GM21723 (cell line): ENCODE measurements around the gene FGG.
"Not testable (repeated sequence)": the region's sequence is repeated elsewhere in the genome, so short reads cannot be mapped to it uniquely, and the experiment has no call there.

ENCODE experiments used
- ATAC-seq: cut with Tn5 transposase; IDR thresholded peaks from one replicate; pipeline ENCODE4 v1.9.1; 2021; ENCODE audit warnings: mild to moderate bottlenecking, moderate library complexity; ENCODE audit not compliant: unreplicated experiment

The FGG gene

DNA sequence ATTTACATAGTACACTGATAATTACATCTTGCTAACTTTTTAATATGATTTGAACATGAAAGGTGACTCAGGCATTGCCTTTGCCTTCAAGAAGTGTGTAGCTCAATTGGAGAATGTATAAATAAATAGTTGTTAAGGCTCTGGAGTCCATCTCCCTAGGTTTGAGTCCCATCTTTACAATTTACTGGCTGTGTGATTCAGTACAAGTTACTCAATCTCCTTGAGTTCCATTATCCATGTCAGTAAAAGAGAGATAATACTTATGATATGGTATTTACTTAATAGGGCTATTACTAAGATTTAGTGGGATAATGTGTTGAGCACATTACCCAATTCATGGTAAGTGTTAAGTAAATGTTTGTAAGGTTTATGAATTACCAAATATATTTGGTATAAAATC lies 1.9 kb upstream of the FGG start:
- no peak for ATAC-seq

DNA sequence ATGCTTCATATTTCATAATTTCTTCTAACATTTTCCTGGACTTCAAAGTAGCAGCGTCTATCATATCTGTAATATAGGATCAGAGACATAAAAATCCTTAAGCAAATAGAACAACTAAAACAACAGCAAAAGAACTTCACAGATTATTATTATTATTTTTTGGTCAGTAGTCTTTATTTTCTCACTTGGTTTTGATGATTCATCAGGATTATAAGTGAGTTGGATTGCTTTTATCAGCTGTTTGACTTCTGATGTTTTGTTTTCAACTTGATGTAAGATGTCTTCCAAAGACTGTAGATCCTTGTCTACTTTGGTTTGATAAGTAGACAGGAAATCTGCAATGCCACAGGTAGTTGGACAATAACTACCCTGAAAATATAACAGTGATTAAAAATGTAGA lies 623 bp downstream of the FGG start:
- ATAC-seq = no peak

DNA sequence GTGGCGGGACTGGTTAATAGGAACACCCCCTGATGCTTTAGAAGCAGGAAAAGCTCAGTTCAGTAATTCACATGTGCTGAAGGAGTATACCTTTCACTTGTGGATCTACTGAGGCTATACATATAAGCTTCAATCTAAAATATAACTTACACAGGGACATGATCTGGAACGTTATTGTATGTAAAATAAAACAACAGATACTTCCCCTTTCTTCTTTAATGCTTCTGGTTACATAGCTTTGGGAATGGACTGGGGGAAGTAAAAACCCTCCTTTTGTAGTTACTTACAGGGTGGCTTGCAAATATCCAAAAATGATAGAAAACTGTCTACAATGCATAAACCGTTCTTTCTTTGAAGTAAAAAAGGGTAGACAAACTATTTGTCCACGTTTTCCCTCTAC lies 1.9 kb downstream of the FGG start:
- no peak for ATAC-seq

DNA sequence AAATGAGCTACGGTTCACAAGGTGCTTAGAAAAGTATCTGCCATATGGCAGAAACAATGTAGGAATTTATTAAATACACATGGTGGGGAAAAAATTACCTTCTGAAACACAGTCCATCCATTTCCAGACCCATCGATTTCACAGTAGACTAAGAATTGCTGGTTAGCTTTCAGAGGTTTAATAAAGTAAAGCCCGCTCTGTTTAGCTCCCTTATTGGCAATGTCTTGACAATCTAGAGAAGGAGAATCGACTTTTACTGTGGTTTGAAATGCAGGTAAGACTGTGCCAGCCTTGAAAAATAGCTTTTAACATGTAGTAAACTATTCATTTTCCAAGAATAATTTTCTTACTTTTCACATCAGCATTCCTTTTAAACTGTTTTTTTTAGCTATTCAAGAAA lies 2.9 kb downstream of the FGG start:
- ATAC-seq = no peak

DNA sequence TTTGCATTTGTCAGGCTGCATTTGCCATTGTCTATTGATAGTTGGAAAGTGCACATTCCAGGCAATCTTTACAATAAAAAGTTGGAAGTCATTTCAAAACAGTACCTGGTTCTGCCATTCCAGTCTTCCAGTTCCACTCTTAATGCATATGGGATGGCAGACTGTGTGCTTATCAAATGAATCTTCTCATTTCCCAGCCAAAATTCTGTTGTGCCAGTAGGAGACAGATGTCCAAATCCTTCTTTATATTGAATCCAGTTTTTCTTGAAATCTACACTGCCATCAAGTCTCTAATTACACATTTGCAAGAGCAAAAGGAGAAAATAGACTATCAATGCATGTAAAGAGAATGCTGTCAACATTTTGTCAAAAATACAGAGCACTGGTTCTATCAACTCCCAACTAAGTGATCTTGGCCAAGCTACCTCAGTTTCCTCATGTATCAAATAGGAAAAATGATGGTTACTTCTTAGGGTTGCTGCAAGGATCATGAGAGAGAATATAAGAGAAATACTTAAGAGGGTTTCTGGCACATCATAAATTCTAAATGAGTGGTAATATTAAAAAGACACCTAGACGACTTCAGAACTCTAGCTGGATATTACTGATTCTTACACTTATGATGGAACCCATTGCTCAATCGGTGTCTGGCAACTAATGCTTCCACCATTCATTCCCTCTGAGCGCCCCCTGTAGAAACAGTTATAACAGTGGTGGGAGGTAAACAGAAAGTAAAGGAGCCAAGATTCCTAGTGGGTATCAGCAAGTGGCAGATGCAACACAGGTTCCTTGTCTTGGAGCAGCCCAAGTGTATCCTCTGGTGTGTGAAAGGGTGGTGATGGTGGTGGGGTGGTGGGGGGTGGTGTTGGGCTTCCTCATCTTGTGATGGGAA lies 3.8 kb downstream of the FGG start:
- ATAC-seq = no peak

DNA sequence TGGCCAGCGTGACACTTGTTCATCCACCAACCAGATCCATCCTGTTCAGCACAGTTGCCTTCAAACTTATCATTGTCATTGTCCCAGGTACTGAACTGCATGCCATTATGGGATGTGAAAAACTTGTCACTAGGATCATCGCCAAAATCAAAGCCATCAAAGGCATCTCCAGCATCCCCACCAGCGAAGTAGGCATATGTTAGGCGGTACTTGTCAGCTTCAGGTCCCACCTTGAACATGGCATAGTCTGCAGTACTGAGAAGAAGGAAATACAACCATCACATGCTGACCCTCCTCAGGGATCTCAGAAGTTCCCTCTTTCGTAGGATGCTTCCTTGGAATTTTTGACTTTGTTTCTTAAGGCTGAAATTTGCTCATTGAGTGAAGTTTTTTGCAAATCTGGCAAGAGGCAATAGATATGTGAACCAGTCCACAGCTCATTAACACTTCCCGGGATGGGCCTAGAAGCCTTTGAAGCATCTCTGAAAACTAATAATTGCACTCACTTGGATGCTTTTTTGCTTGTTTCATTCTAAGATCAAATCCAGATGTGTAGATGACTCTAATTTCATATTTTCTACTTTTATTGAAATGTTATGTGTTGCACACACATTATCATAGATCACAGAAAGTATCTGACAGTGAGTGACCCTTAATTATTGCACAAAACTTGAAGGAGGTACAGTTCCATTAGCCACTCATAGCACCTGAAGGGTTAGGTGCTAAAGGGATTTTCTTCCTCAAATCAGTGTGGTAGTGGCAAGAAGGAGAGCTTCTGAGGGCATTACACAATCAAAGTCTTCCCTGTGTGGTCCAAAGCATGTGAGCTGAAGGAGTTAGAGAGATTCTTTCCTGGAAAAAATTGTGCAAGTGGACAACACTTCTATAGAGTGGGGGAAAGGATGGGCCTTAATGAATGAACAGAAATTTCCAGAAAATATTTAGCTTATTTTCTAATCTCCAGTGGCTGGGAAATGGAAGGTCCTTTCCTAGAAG lies 5.4 kb downstream of the FGG start:
- ATAC-seq = no peak

DNA sequence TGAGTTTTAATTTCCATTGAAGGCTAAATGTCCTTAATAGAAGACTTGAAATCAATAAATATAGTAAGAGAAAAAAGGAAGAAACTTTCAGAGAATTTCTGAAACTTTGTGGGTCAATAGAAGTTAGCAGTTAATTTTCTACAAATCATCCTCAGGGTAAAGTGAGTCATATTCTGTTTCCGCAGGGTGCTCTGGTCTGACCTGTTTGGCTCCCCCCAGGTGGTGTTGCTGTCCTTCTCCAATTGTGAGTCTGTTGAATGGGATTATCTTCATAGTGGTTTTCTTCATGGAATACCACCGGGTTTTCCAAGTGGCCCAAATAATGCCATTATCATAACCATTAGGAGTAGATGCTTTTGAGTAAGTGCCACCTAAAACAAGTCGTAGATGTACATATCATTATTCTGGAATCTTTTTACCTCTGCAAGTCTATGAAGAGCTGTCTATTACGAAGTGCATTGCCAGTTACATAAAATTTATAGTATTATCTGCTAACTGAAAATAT lies 7.7 kb downstream of the FGG start:
- ATAC-seq = no peak

DNA sequence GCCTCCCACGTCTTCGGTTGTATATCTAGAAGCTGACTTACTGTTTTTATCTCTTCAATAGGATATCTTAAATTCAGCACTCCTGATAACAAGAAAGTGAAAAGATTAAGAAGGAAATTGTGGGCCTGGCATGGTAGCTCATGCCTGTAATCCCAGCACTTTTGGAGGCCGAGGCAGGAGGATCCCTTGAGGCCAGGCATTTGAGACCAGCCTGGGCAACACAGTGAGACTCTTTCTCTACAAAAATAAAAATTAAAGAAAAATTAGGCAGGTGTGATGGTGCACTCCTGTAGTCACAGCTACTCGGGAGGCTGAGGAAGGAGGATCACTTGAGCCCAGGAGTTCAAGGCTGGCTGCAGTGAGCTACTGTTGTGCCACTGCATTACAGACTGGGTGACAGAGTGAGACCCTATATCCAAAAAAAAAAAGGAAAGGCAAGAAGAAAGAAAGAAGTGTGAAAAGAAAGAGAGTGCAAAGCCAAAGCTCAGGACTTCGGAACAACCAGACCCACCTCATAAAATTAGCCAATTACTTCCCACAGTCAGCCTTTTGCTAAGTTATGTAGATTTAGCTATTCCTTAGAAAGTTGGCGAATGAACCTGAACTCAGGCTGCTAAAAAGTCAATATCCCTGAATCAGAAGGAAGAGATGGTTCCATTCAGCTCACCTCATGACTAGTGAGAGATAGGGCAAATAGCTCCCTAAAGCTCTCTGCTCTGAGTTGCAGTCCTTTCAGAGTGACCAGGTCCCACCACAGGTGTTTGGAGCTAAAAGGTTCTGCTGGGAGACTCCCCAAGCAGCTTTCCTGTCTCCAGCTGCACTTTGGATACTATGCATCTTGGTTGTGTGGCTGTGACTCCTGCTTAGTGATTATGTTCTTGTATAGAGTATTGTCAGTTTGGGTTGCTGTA lies 9.2 kb downstream of the FGG start:
- ATAC-seq = no peak

DNA sequence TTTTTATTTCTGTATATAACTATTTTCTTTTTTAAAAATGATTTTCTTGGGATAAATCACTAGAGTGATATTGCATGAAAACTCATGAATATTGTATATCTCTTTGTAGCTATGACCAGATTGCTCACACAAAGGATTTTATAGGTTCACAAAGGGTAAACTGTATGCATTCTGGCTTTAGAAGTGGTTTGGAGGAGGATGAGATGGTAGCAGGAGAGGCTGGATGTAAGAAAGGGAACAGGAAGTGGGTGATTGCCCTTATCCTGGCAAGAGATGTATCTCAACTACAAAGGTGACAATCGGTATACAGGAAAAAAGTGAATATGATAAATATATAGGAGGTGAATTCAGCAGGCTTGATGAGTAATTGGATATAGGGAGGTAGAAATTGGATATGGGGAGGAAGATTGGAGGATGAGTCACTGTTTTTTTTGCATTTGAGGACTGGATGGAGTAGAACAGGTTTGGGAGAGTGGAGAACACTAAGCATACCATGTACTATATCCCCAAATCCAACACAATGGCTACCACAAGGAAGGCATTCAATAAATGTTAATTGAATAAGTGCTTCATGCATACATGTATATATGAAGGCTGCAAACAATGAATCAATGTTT lies 9.9 kb downstream of the FGG start:
- ATAC-seq = no peak

DNA sequence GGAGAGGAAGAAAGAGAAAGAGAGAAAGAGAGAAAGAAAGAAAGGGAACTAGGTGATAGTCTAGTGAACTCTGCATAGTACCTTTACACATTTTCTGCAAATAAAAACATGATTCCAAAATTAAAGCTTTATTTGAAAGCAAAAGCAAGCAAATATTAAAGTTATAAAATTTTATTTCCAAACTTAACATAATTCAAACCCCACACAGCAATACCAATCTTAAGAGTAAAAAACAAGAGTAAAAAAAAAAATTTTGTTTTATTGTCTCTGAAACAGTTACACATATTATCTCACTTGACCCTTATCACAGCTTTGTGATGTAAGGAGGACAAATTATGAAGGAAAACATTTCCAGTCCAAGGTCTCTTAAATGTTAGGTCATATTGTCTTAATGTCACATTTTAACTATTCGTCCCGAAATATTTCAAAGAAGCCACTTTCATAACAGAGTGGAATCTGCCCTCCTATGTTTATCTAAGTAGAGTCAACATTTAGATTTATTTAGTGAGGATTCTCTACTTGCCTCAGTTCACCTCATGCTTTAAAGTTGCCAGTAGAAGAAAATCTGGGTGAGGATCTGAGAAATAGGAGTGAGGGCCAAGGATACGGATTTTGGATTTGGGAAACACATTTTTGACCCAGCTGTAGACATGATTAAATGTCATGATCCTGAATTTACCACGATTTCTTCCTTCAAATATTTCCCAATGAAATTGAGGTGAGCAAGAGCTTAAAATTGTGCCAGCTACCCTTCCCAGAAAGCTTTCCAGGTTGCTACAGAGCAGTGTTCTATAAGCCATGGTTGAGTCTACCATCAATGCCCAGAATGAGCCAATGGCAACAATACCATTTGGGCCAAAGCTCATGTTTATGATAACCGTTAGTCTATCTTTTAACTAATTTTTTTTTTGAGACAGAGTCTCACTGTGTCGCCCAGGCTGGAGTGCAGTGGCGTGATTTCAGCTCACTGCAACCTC lies 14.4 kb downstream of the FGG start:
- no peak for ATAC-seq

DNA sequence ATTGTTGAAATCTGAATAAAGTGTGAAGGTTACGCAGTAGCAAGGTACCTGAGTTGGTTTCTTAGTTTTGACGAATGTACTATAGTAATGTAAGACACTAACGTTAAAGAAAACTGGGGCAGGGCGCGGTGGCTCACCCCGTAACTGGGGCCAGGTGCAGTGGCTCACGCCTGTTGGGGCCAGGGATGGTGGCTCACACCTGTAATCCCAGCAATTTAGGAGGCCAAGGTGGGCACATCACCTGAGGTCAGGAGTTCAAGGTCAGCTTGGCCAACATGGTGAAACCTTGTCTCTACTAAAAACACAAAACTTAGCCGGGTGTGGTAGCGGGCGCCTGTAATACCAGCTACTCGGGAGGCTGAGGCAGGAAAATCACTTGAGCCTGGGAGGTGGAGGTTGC lies 15.2 kb downstream of the FGG start:
- not testable (repeated sequence) for ATAC-seq

DNA sequence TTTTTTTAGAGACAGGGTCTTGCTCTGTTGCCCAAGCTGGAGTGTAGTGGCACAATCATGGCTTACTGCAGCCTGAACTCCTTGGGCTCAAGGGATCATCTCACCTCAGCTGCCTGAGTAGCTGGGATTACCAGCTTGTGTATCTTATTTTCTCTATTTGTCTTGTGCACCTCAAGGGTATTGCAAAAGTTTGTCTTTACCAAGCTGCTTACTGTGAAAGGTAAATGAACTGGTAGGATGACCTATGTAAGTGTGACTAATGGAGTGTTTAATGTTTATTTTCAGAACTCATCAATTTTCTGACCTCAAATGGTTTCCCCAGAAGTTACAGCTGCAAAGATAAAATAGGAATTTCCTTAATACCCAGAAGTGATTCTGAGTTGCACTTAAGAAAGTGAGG lies 16.6 kb downstream of the FGG start:
- no peak for ATAC-seq

DNA sequence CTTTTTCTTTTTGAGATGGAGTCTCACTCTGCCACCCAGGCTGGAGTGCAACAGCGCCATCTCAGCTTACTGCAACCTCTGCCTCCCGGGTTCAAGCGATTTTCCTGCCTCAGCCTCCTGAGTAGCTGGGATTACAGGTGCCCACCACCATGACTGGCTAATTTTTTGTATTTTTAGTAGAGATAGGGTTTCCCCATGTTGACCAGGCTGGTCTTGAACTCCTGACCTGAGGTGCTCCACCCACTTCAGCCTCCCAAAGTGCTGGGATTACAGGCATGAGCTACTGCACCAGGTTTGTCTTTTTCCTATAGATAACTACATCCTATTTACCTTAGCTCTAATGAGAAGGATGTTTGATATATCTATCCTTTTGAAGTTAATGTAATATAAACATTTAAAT lies 18.1 kb downstream of the FGG start:
- not testable (repeated sequence) for ATAC-seq

DNA sequence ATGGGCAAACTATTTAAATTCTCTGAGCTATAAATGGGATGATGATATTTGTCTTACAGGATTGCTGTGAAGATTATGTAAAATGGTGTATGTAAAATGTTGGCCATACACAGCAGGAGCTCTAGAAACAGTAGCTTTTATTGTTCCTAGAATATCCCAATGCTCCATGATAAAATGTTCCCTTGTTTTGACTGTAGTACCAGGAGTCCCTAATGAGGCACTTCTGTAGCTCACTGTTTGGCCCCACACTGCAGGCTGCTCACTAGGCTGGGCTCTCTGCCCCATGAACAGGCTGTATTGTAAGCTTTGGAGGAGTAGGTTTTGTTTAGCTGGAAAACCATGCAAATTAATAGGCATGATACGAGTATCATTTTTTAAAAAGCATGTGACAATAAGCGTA lies 18.6 kb downstream of the FGG start:
- no peak for ATAC-seq

DNA sequence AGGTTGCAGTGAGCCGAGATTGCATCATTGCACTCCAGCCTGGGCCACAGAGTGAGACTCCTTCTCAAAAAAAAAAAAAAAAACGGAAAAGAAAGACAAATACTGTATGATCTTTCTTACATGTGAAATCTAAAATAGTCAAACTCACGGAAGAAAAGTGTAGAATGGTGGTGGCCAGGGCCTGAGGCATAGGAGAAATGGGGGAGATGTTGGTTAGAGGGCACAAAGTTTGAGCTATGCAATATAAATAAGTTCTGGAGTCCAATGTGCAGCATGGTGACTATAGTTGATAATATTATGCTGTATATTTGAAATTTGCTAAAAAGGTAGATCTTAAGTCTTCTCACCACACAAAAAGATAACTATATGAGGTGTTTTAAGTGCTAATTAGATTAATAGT lies 20.6 kb downstream of the FGG start:
- no peak for ATAC-seq

DNA sequence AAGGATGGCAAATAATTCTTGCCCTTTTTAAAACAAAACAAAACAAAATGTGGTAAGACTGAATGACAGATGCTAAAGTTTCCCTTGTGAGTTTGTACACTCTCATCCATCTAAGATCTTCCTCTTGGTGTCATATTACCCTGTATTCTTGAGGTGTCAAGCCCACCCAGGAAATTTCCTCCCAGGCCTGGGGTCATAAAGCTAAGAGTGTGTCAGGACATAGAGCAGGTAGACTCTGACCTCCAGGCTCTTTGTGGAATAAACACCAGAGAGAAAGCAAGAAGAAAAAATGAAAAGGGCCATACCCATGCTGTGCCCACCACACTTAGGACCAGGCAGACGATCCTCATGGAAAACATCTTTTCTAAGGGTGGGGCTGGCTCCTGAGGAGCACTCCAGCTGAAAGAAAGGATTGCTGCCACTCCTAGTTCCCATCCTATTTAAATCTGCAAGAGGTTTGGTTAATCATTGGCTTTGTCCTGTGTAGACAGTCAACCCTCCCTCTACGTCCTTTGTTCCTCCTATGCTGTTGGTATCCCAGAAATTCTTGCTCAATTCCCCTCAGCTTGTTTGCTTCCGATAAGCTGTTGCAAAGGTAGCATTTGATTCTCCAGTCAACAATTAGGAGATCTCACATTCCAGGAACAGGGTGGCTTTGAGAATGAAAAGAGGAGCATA lies 22.0 kb downstream of the FGG start, which contains the start of gene FGA:
Gene FGA (minus strand): TSS at position 414 of the 678 bp plus-strand sequence. CDS start 55 bp downstream, at position 359.
- ATAC-seq = no peak

DNA sequence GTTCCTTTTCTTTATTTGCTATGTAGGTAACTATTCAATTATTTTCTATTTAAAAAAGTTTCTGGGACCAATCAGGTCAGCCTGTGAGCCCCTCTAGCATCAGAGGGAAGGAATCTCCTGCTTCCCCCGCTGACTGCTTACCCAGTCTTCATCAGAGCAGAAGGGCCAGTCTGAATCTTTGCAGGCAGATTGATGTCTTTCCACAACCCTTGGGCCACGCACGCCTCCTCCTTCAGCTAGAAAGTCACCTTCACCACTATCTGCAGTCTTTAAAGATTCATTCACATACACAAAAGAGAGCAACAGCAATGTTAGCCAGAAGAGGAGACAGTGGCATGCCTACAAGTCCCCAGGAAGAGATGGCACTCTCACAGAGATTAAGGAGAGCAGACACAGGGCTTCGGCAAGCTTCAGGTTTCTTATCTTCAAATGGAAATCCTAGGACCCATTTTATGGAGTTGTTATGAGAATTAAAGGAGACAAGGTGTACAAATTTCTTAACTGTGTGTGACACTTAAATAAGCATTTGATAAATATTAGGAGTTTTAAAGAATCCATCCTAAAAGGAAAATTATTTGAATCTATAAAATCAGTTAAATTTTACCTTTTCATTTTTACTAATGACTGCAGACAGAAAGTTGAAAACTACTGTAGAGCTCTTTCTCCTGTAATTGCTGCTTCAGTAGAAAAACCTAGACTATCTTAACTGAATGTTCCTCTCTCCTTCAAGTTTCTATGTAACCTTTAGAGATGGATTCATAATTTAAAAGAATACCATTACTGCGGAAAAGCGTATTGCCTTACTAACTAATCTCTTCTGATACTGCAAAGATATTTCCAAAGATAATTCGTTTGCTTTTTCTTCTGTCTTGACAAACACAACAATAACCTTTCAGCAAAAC lies 22.9 kb downstream of the FGG start:
- ATAC-seq = no peak
